H1 (cell line): ENCODE data around the gene TMEM79. TPM values are rescaled to one million over a fixed set of nuclear protein-coding genes. Genes with fewer than 3 reads are reported as not detected.

Experiments used
- CBX5 ChIP-seq: fragments of 300-800, 300-1000 bp; sonication (generic); IDR thresholded peaks from 2 replicates; pipeline ENCODE4 v1.7.1; 2016; ENCODE audit warnings: antibody characterized with exemption, low read length, low read depth
- CEBPB ChIP-seq: IDR thresholded peaks from 2 replicates; pipeline ENCODE4 v1.6.1; 2012; ENCODE audit warnings: low read depth, low read length
- CHD1 ChIP-seq: IDR thresholded peaks from 2 replicates; pipeline ENCODE4 v1.6.1; 2012; ENCODE audit warnings: low read depth, low read length, improper control_type of control experiment
- CREB1 ChIP-seq: IDR thresholded peaks from 2 replicates; pipeline ENCODE4 v1.6.1; 2012; ENCODE audit warnings: inconsistent platforms
- CTBP2 ChIP-seq: IDR thresholded peaks from 2 replicates; pipeline ENCODE4 v1.7.0; 2011; ENCODE audit warnings: borderline replicate concordance, mild to moderate bottlenecking, moderate library complexity, mixed read lengths, low read length; ENCODE audit not compliant: insufficient read depth, insufficient read length
- EGR1 ChIP-seq: IDR thresholded peaks from 2 replicates; pipeline ENCODE4 v1.6.1; 2011; ENCODE audit warnings: low read depth, low read length, borderline replicate concordance
- EZH2 ChIP-seq: fragments of 200-600 bp; sonication (generic); IDR thresholded peaks from 2 replicates; pipeline ENCODE4 v1.7.1; 2012; ENCODE audit warnings: low read depth, mild to moderate bottlenecking, moderate library complexity, low read length, inconsistent platforms; ENCODE audit not compliant: severe bottlenecking
- FOSL1 ChIP-seq: IDR thresholded peaks from 2 replicates; pipeline ENCODE4 v1.6.1; 2011; ENCODE audit warnings: mild to moderate bottlenecking, low read depth, low read length, moderate library complexity; ENCODE audit not compliant: insufficient read depth
- GTF2F1 ChIP-seq: IDR thresholded peaks from 2 replicates; pipeline ENCODE4 v1.6.1; 2012; ENCODE audit warnings: low read depth, low read length, improper control_type of control experiment, borderline replicate concordance
- HDAC6 ChIP-seq: IDR thresholded peaks from one replicate; pipeline ENCODE4 v1.7.1; 2012; ENCODE audit warnings: low read depth, mild to moderate bottlenecking, inconsistent platforms, low read length, moderate library complexity
- KDM1A ChIP-seq: fragments of 200-600, 300-600 bp; sonication (generic); IDR thresholded peaks from 2 replicates; pipeline ENCODE4 v1.7.1; 2016; ENCODE audit warnings: mild to moderate bottlenecking, low read length, borderline replicate concordance
- KDM4A ChIP-seq: IDR thresholded peaks from one replicate; pipeline ENCODE4 v1.7.1; 2012; ENCODE audit warnings: low read depth, mild to moderate bottlenecking, moderate library complexity, low read length, inconsistent platforms; ENCODE audit not compliant: severe bottlenecking
- KDM5A ChIP-seq: fragments of 200-600 bp; IDR thresholded peaks from 2 replicates; pipeline ENCODE4 v1.7.1; 2012; ENCODE audit warnings: mild to moderate bottlenecking, low read length, inconsistent platforms, mixed read lengths
- MAFK ChIP-seq: IDR thresholded peaks from 2 replicates; pipeline ENCODE4 v1.6.1; 2012; ENCODE audit warnings: low read depth, mild to moderate bottlenecking, improper control_type of control experiment, low read length
- MAX ChIP-seq: IDR thresholded peaks from 2 replicates; pipeline ENCODE4 v1.6.1; 2012; ENCODE audit warnings: inconsistent platforms
- NANOG ChIP-seq: IDR thresholded peaks from 2 replicates; pipeline ENCODE4 v1.6.1; 2011; ENCODE audit warnings: low read length, low read depth, mild to moderate bottlenecking, inconsistent platforms; ENCODE audit not compliant: insufficient read depth, poor library complexity, severe bottlenecking
- PHF8 ChIP-seq: fragments of 200-600 bp; sonication (generic); conservative IDR thresholded peaks from 2 replicates; pipeline ENCODE4 v1.7.1; 2012; ENCODE audit warnings: low read depth, mild to moderate bottlenecking, inconsistent platforms, low read length, moderate library complexity
- RNF2 ChIP-seq: fragments of 200-900, 300-1000 bp; sonication (generic); IDR thresholded peaks from 2 replicates; pipeline ENCODE4 v1.7.1; 2016; ENCODE audit warnings: borderline replicate concordance, low read depth, mild to moderate bottlenecking, antibody characterized with exemption, low read length; ENCODE audit not compliant: poor library complexity, severe bottlenecking; ENCODE audit errors: missing control alignments
- SUZ12 ChIP-seq: fragments of 200-600 bp; sonication (generic); IDR thresholded peaks from 2 replicates; pipeline ENCODE4 v1.6.1; 2012; ENCODE audit warnings: mild to moderate bottlenecking, inconsistent platforms, low read length, moderate library complexity, mixed read lengths
- TCF12 ChIP-seq: IDR thresholded peaks from 2 replicates; pipeline ENCODE4 v1.6.1; 2011; ENCODE audit warnings: low read depth, mild to moderate bottlenecking, low read length
- polyA plus RNA-seq, 7 experiments: library from polyadenylated mRNA; depleted of rRNA in 3 of 7; stranded (reverse) in 5 of 7; unstranded in 2 of 7; fragments of >200 nt in 5 of 7; fragments of 200-250 nt in 2 of 7; gene quantifications; 1 replicate in 5 of 7; 2 replicates in 1 of 7; 4 replicates in 1 of 7; pipeline versions ENCODE4 v1.2.1 to v1.2.3, GENCODE V29; 2011 to 2013; ENCODE audit warnings: missing spikeins in 2 of 7, mixed read lengths in 2 of 7
- total RNA-seq: library from RNA; stranded (reverse); fragmentation: NEBNext Ultra II Directional; extraction: Animal tissue kit (Norgen Biotek cat#: 25700); gene quantifications from 2 replicates; pipeline ENCODE4 v1.2.1, GENCODE V29; 2021
- TF ChIP-seq, protein P1 (sequence below): IDR thresholded peaks from 2 replicates; pipeline ENCODE4 v1.6.1; 2012; ENCODE audit warnings: inconsistent platforms
- TF ChIP-seq, protein P2 (sequence below): IDR thresholded peaks from 2 replicates; pipeline ENCODE4 v1.6.1; 2012; ENCODE audit warnings: low read length, inconsistent platforms

The TMEM79 gene
- total and polyA plus RNA-seq, 2 of the 8 experiments (the other 6 are each of a cell fraction or from before 2014, with no cell fraction given), result 2.1 to 2.3 TPM

DNA sequence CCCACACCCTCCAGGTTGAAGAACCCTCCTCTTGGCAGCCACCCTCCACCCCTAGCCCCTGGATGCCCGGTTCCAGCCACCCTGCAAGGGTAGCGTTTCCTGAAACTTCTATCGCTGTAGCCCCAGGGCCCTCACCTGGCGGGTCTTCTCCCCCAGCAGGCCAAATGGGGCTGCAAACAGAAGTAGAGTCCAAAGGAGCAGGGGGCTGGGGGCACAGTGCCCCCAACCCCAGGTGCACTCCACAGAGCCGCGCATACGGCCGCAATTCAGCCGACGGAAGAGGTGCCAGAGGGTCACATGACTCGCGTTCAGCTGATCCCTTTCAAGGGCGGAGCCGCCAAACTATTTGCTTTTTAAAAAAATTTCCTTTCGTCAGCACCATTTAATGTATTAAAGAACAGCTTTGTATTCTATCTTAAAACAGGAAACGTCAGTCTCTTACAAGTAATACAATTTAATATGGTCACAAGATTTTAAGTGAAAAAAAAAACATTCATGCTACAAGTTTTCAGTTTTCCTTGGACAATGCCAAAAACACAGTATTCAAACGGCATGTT, 11.3 kb downstream of the TMEM79 start, which contains the start of gene GLMP (continued):
- no peak for TF ChIP-seq CHD1
- TF ChIP-seq FOSL1, result no peak
- TF ChIP-seq SUZ12, result no peak
- TF ChIP-seq, protein P1, sequence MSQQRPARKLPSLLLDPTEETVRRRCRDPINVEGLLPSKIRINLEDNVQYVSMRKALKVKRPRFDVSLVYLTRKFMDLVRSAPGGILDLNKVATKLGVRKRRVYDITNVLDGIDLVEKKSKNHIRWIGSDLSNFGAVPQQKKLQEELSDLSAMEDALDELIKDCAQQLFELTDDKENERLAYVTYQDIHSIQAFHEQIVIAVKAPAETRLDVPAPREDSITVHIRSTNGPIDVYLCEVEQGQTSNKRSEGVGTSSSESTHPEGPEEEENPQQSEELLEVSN, result no peak
- no peak for TF ChIP-seq EZH2
- TF ChIP-seq HDAC6, result no peak
- no peak for TF ChIP-seq CBX5
- TF ChIP-seq, protein P2, sequence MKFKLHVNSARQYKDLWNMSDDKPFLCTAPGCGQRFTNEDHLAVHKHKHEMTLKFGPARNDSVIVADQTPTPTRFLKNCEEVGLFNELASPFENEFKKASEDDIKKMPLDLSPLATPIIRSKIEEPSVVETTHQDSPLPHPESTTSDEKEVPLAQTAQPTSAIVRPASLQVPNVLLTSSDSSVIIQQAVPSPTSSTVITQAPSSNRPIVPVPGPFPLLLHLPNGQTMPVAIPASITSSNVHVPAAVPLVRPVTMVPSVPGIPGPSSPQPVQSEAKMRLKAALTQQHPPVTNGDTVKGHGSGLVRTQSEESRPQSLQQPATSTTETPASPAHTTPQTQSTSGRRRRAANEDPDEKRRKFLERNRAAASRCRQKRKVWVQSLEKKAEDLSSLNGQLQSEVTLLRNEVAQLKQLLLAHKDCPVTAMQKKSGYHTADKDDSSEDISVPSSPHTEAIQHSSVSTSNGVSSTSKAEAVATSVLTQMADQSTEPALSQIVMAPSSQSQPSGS, result no peak
- no peak for TF ChIP-seq GTF2F1
- no peak for TF ChIP-seq EGR1
- TF ChIP-seq CTBP2, result no peak
- peak; percentile 71 for TF ChIP-seq KDM4A
- TF ChIP-seq MAFK, result no peak
- TF ChIP-seq MAX, result no peak
- TF ChIP-seq CEBPB, result no peak
- TF ChIP-seq RNF2, result no peak
- TF ChIP-seq CREB1, result no peak
- TF ChIP-seq KDM5A, result peak; percentile 64
- TF ChIP-seq NANOG, result no peak
- TF ChIP-seq KDM1A, result no peak
- TF ChIP-seq TCF12, result no peak
- TF ChIP-seq PHF8, result peak; percentile 63; the same call in 1 of the 2 replicates
